Neural cell (in vitro differentiated cells): ENCODE results near the gene SIL1. TPM values are rescaled to one million over a fixed set of nuclear protein-coding genes. Genes with fewer than 3 reads are reported as not detected.

Experiments used
- H2AFZ ChIP-seq: fragments of 200-600, 300-800 bp; sonication (generic), shearing (Covaris generic); 2 replicates; pipeline ENCODE4 v1.6.0; 2014; ENCODE audit warnings: low read depth, mild to moderate bottlenecking, antibody characterized with exemption, low read length, moderate library complexity
- H3F3A ChIP-seq: fragments of 200-600 bp; shearing (Covaris generic); 2 replicates; pipeline ENCODE4 v1.6.1; 2016; ENCODE audit warnings: mild to moderate bottlenecking, moderate library complexity, mixed read lengths, antibody characterized with exemption, low read length; ENCODE audit not compliant: insufficient read depth, poor library complexity, severe bottlenecking
- H3K27ac ChIP-seq: fragments of 200-600, 300-800 bp; sonication (generic), shearing (Covaris generic); 2 replicates; pipeline ENCODE4 v1.5.1; 2014; ENCODE audit warnings: mild to moderate bottlenecking, low read length, moderate library complexity
- H3K27me3 ChIP-seq: fragments of 300-800, 200-600 bp; sonication (generic), shearing (Covaris generic); 2 replicates; pipeline ENCODE4 v1.6.0; 2014; ENCODE audit warnings: mild to moderate bottlenecking, low read depth, low read length, moderate library complexity; ENCODE audit not compliant: insufficient read depth
- H3K36me3 ChIP-seq: fragments of 300-800, 200-600 bp; sonication (generic), shearing (Covaris generic); 2 replicates; pipeline ENCODE4 v1.5.1; 2014; ENCODE audit warnings: mild to moderate bottlenecking, antibody characterized with exemption, low read length, moderate library complexity; ENCODE audit not compliant: insufficient read depth
- H3K4me2 ChIP-seq: fragments of 300-800, 200-600 bp; sonication (generic), shearing (Covaris generic); 2 replicates; pipeline ENCODE4 v1.6.0; 2014; ENCODE audit warnings: mild to moderate bottlenecking, low read length
- H3K4me3 ChIP-seq: fragments of 300-800, 200-600 bp; sonication (generic), shearing (Covaris generic); 2 replicates; pipeline ENCODE4 v1.5.1; 2014; ENCODE audit warnings: mild to moderate bottlenecking, low read length, moderate library complexity
- H3K79me2 ChIP-seq: fragments of 200-600 bp; shearing (Covaris generic); replicated peaks from 2 replicates; pipeline ENCODE4 v1.6.0; 2014; ENCODE audit warnings: mild to moderate bottlenecking, low read length, moderate library complexity; ENCODE audit not compliant: insufficient read depth
- H3K9ac ChIP-seq: fragments of 300-800, 200-600 bp; sonication (generic), shearing (Covaris generic); 2 replicates; pipeline ENCODE4 v1.6.1; 2016; ENCODE audit warnings: mild to moderate bottlenecking, low read length, mixed read lengths
- H3K9me2 ChIP-seq: fragments of 200-600 bp; shearing (Covaris generic); 2 replicates; pipeline ENCODE4 v1.6.1; 2016; ENCODE audit warnings: mild to moderate bottlenecking, low read length, mixed read lengths; ENCODE audit not compliant: insufficient read depth
- H3K9me3 ChIP-seq: fragments of 200-600, 300-800 bp; sonication (generic), shearing (Covaris generic); 2 replicates; pipeline ENCODE4 v1.6.1; 2016; ENCODE audit warnings: mild to moderate bottlenecking, mixed run types, low read length, moderate library complexity, mixed read lengths
- H4K20me1 ChIP-seq: fragments of 200-600 bp; shearing (Covaris generic); 2 replicates; pipeline ENCODE4 v1.6.1; 2016; ENCODE audit warnings: mild to moderate bottlenecking, mixed run types; ENCODE audit not compliant: insufficient read depth
- EP300 ChIP-seq: fragments of 450-650 bp; conservative IDR thresholded peaks from 2 replicates; pipeline ENCODE4 v1.6.1; 2014; ENCODE audit warnings: antibody characterized with exemption, mild to moderate bottlenecking, moderate library complexity; ENCODE audit not compliant: poor library complexity, severe bottlenecking
- EZH2 ChIP-seq: fragments of 200-600, 300-800 bp; shearing (Covaris generic), sonication (generic); IDR thresholded peaks from 2 replicates; pipeline ENCODE4 v1.6.1; 2014; ENCODE audit warnings: antibody characterized with exemption, low read length, borderline replicate concordance, mild to moderate bottlenecking; ENCODE audit not compliant: insufficient read depth, poor library complexity, severe bottlenecking
- MXI1 ChIP-seq: fragments of 450-650 bp; conservative IDR thresholded peaks from 2 replicates; pipeline ENCODE4 v1.6.1; 2014; ENCODE audit warnings: antibody characterized with exemption, mild to moderate bottlenecking; ENCODE audit not compliant: poor library complexity, severe bottlenecking
- POLR2AphosphoS5 ChIP-seq: IDR thresholded peaks from 2 replicates; pipeline ENCODE4 v1.6.1; 2012
- RAD21 ChIP-seq: fragments of 450-650 bp; conservative IDR thresholded peaks from 2 replicates; pipeline ENCODE4 v1.6.1; 2014; ENCODE audit warnings: antibody characterized with exemption, mild to moderate bottlenecking, moderate library complexity
- TAF1 ChIP-seq: IDR thresholded peaks from 2 replicates; pipeline ENCODE4 v1.6.1; 2012; ENCODE audit warnings: low read depth
- polyA plus RNA-seq: library from polyadenylated mRNA; depleted of rRNA; stranded (reverse); fragments of >200 nt; gene quantifications from 2 replicates; pipeline ENCODE4 v1.2.3, GENCODE V29; 2014
- TF ChIP-seq, protein P1 (sequence below): fragments of 450-650 bp; IDR thresholded peaks from 2 replicates; pipeline ENCODE4 v1.5.1; 2014; ENCODE audit warnings: antibody characterized with exemption, mild to moderate bottlenecking, moderate library complexity; ENCODE audit not compliant: poor library complexity, severe bottlenecking
- TF ChIP-seq, protein P2 (sequence below): IDR thresholded peaks from 2 replicates; pipeline ENCODE4 v1.6.1; 2012; ENCODE audit warnings: borderline replicate concordance

SIL1 gene
- polyA plus RNA-seq, 1 donor from 2014 or later = 4.7 TPM

DNA sequence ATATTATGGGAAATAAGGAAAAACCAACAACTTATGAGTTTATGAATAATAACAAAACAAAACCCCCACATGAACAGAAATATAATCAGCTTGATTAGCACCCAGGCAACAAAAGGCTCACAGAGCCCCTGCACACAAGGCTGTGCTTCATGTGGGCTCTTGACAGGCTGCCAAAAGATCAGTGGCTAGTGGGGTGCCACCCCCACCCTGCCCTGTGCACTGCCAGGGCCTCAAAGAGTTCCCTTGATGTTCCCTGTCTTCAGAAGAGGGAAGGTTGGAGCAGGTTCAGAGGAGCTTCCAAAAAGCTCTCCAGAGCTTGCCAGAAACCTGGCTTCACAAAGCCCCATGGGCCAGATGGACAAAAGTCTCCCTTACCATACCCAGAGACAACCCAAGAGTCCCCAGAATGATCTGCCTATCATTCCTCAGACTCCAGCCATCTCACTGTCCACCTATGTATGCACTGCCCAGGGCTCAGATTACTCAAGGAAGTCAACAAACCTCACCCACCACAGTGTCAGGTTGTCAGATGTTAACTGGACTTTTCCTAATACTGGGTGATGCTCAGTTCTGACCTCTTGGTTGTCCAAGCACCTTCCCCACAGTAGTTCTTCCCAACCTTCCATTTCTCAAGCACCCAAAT, 87.5 kb downstream of the SIL1 start:
- no peaks in the 10 kb centered on the region for H3K36me3 ChIP-seq
- no peaks in the 10 kb centered on the region for H4K20me1 ChIP-seq
- H3K4me2 ChIP-seq = no peak overlapping the region
- H3K9me2 ChIP-seq = no peaks in the 10 kb centered on the region
- no peaks in the 10 kb centered on the region for H3K27me3 ChIP-seq
- H2AFZ ChIP-seq = no peak overlapping the region
- no peak overlapping the region for H3K27ac ChIP-seq
- no peak overlapping the region for H3K9ac ChIP-seq
- H3K79me2 ChIP-seq = no peaks in the 10 kb centered on the region
- peaks cover 4% of the 10 kb centered on the region for H3F3A ChIP-seq
- TF ChIP-seq, protein P1, sequence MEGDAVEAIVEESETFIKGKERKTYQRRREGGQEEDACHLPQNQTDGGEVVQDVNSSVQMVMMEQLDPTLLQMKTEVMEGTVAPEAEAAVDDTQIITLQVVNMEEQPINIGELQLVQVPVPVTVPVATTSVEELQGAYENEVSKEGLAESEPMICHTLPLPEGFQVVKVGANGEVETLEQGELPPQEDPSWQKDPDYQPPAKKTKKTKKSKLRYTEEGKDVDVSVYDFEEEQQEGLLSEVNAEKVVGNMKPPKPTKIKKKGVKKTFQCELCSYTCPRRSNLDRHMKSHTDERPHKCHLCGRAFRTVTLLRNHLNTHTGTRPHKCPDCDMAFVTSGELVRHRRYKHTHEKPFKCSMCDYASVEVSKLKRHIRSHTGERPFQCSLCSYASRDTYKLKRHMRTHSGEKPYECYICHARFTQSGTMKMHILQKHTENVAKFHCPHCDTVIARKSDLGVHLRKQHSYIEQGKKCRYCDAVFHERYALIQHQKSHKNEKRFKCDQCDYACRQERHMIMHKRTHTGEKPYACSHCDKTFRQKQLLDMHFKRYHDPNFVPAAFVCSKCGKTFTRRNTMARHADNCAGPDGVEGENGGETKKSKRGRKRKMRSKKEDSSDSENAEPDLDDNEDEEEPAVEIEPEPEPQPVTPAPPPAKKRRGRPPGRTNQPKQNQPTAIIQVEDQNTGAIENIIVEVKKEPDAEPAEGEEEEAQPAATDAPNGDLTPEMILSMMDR = no peak
- no peak overlapping the region for H3K4me3 ChIP-seq
- H3K9me3 ChIP-seq = no peaks in the 10 kb centered on the region

DNA sequence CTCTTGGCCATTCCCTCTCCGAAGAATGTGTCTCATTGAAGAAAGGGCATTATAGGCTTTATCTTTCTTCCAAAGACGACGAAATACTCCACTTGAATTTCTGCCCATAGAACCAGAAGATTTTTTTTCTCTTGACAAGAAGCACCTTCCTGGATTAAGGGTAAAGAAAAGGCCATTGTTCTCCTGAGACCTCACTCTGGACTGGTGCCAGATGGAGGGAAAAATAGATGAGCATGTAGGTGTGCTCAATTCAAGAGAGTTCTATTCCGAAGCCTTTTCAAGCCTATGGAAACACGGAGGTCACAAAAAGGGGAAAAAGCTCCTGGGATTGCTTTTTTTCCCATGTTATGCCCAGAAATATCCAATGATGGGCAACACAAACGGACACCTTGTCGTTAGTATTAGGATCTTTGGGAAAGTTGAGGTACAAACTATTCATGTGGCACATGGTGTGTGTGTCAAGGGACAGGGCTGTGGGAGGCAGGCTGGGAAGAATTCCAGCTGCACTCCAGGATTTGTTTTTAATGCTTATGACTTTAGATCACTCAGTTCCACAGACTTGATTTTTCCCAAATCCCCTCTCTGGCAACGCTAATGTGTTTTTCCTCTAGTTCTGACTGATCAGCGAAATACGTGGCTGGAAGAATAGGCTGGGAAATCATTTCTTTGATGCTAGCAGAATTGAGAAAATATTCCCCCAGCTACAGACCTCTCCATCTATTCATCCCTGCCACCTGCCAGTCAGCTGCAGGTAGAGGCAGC, 89.9 kb downstream of the SIL1 start:
- Histone ChIP-seq H3K36me3 (no peaks in the 10 kb centered on the region), H3K4me3 (no peak overlapping the region), H4K20me1 (no peaks in the 10 kb centered on the region), H3K9ac (no peak overlapping the region), H3K4me2 (peak overlapping the region; percentile 16), H3K79me2 (no peaks in the 10 kb centered on the region), H3K9me2 (no peaks in the 10 kb centered on the region), H3K9me3 (no peaks in the 10 kb centered on the region), H3K27ac (no peak overlapping the region), H3K27me3 (no peaks in the 10 kb centered on the region), H2AFZ (no peak overlapping the region), H3F3A (peaks cover 4% of the 10 kb centered on the region)
- TF ChIP-seq EZH2 (no peak), POLR2AphosphoS5 (no peak), TAF1 (no peak)
- TF ChIP-seq, protein P2, sequence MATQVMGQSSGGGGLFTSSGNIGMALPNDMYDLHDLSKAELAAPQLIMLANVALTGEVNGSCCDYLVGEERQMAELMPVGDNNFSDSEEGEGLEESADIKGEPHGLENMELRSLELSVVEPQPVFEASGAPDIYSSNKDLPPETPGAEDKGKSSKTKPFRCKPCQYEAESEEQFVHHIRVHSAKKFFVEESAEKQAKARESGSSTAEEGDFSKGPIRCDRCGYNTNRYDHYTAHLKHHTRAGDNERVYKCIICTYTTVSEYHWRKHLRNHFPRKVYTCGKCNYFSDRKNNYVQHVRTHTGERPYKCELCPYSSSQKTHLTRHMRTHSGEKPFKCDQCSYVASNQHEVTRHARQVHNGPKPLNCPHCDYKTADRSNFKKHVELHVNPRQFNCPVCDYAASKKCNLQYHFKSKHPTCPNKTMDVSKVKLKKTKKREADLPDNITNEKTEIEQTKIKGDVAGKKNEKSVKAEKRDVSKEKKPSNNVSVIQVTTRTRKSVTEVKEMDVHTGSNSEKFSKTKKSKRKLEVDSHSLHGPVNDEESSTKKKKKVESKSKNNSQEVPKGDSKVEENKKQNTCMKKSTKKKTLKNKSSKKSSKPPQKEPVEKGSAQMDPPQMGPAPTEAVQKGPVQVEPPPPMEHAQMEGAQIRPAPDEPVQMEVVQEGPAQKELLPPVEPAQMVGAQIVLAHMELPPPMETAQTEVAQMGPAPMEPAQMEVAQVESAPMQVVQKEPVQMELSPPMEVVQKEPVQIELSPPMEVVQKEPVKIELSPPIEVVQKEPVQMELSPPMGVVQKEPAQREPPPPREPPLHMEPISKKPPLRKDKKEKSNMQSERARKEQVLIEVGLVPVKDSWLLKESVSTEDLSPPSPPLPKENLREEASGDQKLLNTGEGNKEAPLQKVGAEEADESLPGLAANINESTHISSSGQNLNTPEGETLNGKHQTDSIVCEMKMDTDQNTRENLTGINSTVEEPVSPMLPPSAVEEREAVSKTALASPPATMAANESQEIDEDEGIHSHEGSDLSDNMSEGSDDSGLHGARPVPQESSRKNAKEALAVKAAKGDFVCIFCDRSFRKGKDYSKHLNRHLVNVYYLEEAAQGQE = no peak

DNA sequence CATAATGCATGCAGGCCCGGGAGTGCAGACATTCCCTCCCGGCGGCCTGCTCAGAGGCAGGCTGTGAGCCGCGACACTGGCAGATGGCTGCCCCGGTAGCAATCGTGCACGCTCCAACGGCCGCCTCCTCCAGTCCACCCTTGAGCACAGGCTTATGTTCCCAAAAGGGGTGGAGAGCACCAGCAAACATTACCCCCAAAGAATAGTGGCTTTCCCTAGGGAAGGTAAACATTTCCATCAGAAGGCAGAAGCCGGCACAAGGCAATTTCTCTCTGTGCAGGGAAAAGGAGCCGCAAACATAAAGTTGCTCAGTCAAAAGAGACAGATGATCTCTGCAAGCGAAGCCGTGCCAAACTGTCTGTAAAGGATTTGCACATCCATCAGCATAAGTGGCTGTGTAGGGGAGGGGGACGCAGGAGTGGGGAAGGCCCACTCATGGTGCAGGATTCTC, 92.5 kb downstream of the SIL1 start:
- Histone ChIP-seq H3K79me2 (no peaks in the 10 kb centered on the region), H3K9me3 (no peaks in the 10 kb centered on the region), H3K27me3 (no peaks in the 10 kb centered on the region), H2AFZ (no peak overlapping the region), H3K36me3 (no peaks in the 10 kb centered on the region), H3K4me3 (peak overlapping the region; percentile 60), H3K4me2 (peak overlapping the region; percentile 48), H4K20me1 (no peaks in the 10 kb centered on the region), H3K9ac (peak overlapping the region; percentile 59), H3F3A (peaks cover 4% of the 10 kb centered on the region), H3K9me2 (no peaks in the 10 kb centered on the region), H3K27ac (peak overlapping the region; percentile 82)
- TF ChIP-seq RAD21 (peak; percentile 33), MXI1 (no peak), EZH2 (no peak), EP300 (peak; percentile 86), POLR2AphosphoS5 (peak; percentile 72), TAF1 (no peak)
- TF ChIP-seq, protein P2 = no peak
- TF ChIP-seq, protein P1 = no peak
